Measurements from ENCODE around the gene SHC2. TPM values are rescaled to one million over a fixed set of nuclear protein-coding genes. Genes with fewer than 3 reads are reported as not detected.

SHC2 gene
- total RNA-seq, 1 experiment from 2014 or later = 19.6 TPM

- peak; percentile 68 for DNase-seq (ENCODE audit: low spot score)
Measured at GRCh38 chr19:472005-472858, 11.4 kb upstream of the SHC2 start.

- DNase-seq (ENCODE audit: low spot score) = no peak
Measured at GRCh38 chr19:470701-471100, 9.9 kb upstream of the SHC2 start.

GRCh38 chr19:469833-470232, 9.0 kb upstream of the SHC2 start:
- DNase-seq (ENCODE audit: low spot score) = no peak

GRCh38 chr19:468587-469256, 7.9 kb upstream of the SHC2 start:
- DNase-seq (ENCODE audit: low spot score) = no peak

- no peak for DNase-seq (ENCODE audit: low spot score)
Measured at GRCh38 chr19:467554-467953, 6.7 kb upstream of the SHC2 start.

GRCh38 chr19:465056-465816, 4.4 kb upstream of the SHC2 start:
- no peak for DNase-seq (ENCODE audit: low spot score)

- DNase-seq (ENCODE audit: low spot score) = no peak
Measured at GRCh38 chr19:464208-464545, 3.3 kb upstream of the SHC2 start.

- no peak for DNase-seq (ENCODE audit: low spot score)
Measured at GRCh38 chr19:463483-464207, 2.8 kb upstream of the SHC2 start.

GRCh38 chr19:461721-462551, 1.1 kb upstream of the SHC2 start:
- DNase-seq (ENCODE audit: low spot score) = no peak

GRCh38 chr19:459724-460511, 915 bp downstream of the SHC2 start:
- DNase-seq (ENCODE audit: low spot score) = peak; percentile 60

- no peak for DNase-seq (ENCODE audit: low spot score)
Measured at GRCh38 chr19:458091-459042, 2.5 kb downstream of the SHC2 start.

GRCh38 chr19:457636-458035, 3.2 kb downstream of the SHC2 start:
- no peak for DNase-seq (ENCODE audit: low spot score)

GRCh38 chr19:456547-457110, 4.2 kb downstream of the SHC2 start:
- no peak for DNase-seq (ENCODE audit: low spot score)

- DNase-seq (ENCODE audit: low spot score) = no peak
Measured at GRCh38 chr19:455851-456546, 4.8 kb downstream of the SHC2 start.

- DNase-seq (ENCODE audit: low spot score) = no peak
Measured at GRCh38 chr19:455031-455705, 5.7 kb downstream of the SHC2 start.

- DNase-seq (ENCODE audit: low spot score) = no peak
Measured at GRCh38 chr19:453606-454005, 7.2 kb downstream of the SHC2 start.

- no peak for DNase-seq (ENCODE audit: low spot score)
Measured at GRCh38 chr19:452829-453228, 8.0 kb downstream of the SHC2 start.
